SK-N-SH (cell line): ENCODE results near the gene PCF11. TPM values are rescaled to one million over a fixed set of nuclear protein-coding genes. Genes with fewer than 3 reads are reported as not detected.

Source experiments
- CTCF ChIA-PET: fragments of 300-600, 350-600 bp; formaldehyde crosslinking; extraction: SDS; loops from one replicate; lab custom pipeline; 2021; lab: Yijun Ruan, JAX
- POLR2A ChIA-PET: fragments of 350-600 bp; sonication (Branson Sonifier 250); formaldehyde crosslinking; extraction: SDS; loops from one replicate; lab custom pipeline; 2020; ENCODE audit warnings: antibody characterized with exemption, inconsistent platforms; lab: Yijun Ruan, JAX
- DNase-seq: peaks from one replicate; pipeline ENCODE4 v3.0.0; 2012
- H2AFZ ChIP-seq: fragments of 200-600 bp; sonication (generic); 2 replicates; pipeline ENCODE4 v1.8.1; 2016; ENCODE audit warnings: antibody characterized with exemption, mild to moderate bottlenecking, low read depth
- H3F3A ChIP-seq: fragments of 200-600 bp; sonication (generic); replicated peaks from 2 replicates; pipeline ENCODE3; 2016; ENCODE audit warnings: antibody characterized with exemption, mild to moderate bottlenecking; ENCODE audit not compliant: insufficient read depth
- H3K27ac ChIP-seq, 2 experiments: fragments of 200-500 bp in 1 of 2; fragments of 200-600 bp in 1 of 2; sonication (Bioruptor generic) in 1 of 2; sonication (generic), shearing (Covaris generic) in 1 of 2; 2 replicates each; pipeline versions ENCODE4 v1.5.1 to v1.6.1; 2014 to 2016; ENCODE audit warnings: low read depth in 2 of 2, inconsistent platforms in 1 of 2, low read length in 1 of 2, mild to moderate bottlenecking in 1 of 2, mixed read lengths in 1 of 2
- H3K27me3 ChIP-seq: fragments of 200-600 bp; sonication (generic), shearing (Covaris generic); 2 replicates; pipeline ENCODE4 v1.6.1; 2016; ENCODE audit warnings: mixed run types; ENCODE audit not compliant: insufficient read depth
- H3K36me3 ChIP-seq, 2 experiments: fragments of 200-500 bp in 1 of 2; fragments of 200-600 bp in 1 of 2; sonication (Bioruptor generic) in 1 of 2; sonication (generic) in 1 of 2; replicated peaks in 1 of 2; 2 replicates each; pipeline versions ENCODE3 to v1.5.1; 2014 to 2016; ENCODE audit warnings: low read length in 1 of 2, mild to moderate bottlenecking in 1 of 2; ENCODE audit not compliant: insufficient read depth in 2 of 2, control insufficient read depth in 1 of 2
- H3K4me1 ChIP-seq, 2 experiments: fragments of 200-500 bp in 1 of 2; fragments of 200-600 bp in 1 of 2; sonication (Bioruptor generic) in 1 of 2; sonication (generic), shearing (Covaris generic) in 1 of 2; 2 replicates each; pipeline versions ENCODE4 v1.5.1 to v1.6.1; 2014 to 2016; ENCODE audit warnings: low read depth in 1 of 2, low read length in 1 of 2, mixed run types in 1 of 2; ENCODE audit not compliant: insufficient read depth in 2 of 2, control insufficient read depth in 1 of 2
- H3K4me2 ChIP-seq: fragments of 200-600 bp; sonication (generic), shearing (Covaris generic); 2 replicates; pipeline ENCODE4 v1.6.1; 2017; ENCODE audit warnings: mixed run types
- H3K4me3 ChIP-seq, 2 experiments: fragments of 200-500 bp in 1 of 2; fragments of 200-600 bp in 1 of 2; sonication (Bioruptor generic) in 1 of 2; sonication (generic), shearing (Covaris generic) in 1 of 2; 2 replicates each; pipeline versions ENCODE4 v1.5.1 to v1.8.1; 2014 to 2016; ENCODE audit warnings: low read depth in 2 of 2, inconsistent platforms in 1 of 2, low read length in 1 of 2, mild to moderate bottlenecking in 1 of 2, mixed read lengths in 1 of 2, moderate library complexity in 1 of 2
- H3K79me2 ChIP-seq: fragments of 200-600 bp; sonication (generic); 2 replicates; pipeline ENCODE4 v1.8.1; 2017; ENCODE audit warnings: mild to moderate bottlenecking; ENCODE audit not compliant: insufficient read depth
- H3K9ac ChIP-seq: fragments of 200-600 bp; sonication (generic); 2 replicates; pipeline ENCODE4 v1.6.1; 2017; ENCODE audit warnings: mixed run types
- H3K9me2 ChIP-seq: fragments of 200-600 bp; sonication (generic); 2 replicates; pipeline ENCODE4 v1.6.1; 2017; ENCODE audit warnings: mixed run types
- H3K9me3 ChIP-seq: fragments of 200-600 bp; sonication (generic); 2 replicates; pipeline ENCODE4 v1.6.1; 2017; ENCODE audit warnings: mixed run types, mild to moderate bottlenecking, moderate library complexity
- H4K20me1 ChIP-seq: fragments of 200-600 bp; sonication (generic); 2 replicates; pipeline ENCODE4 v1.6.1; 2017; ENCODE audit warnings: mild to moderate bottlenecking, mixed run types; ENCODE audit not compliant: insufficient read depth
- ELF1 ChIP-seq: IDR thresholded peaks from 2 replicates; pipeline ENCODE4 v1.4.0; 2012
- EP300 ChIP-seq, 2 experiments: IDR thresholded peaks; 2 replicates each; pipeline versions ENCODE4 v1.4.0 to v1.6.1; 2012; ENCODE audit warnings: borderline replicate concordance in 1 of 2, low read depth in 1 of 2, low read length in 1 of 2
- EZH2phosphoT487 ChIP-seq: fragments of 200-600 bp; sonication (generic); IDR thresholded peaks from 2 replicates; pipeline ENCODE4 v1.6.1; 2017; ENCODE audit warnings: low read depth, mixed run types, mild to moderate bottlenecking, antibody characterized with exemption, moderate library complexity, borderline replicate concordance
- FOXJ3 ChIP-seq: sonication (generic); formaldehyde crosslinking; IDR thresholded peaks from 2 replicates; pipeline ENCODE4 v1.5.1; 2020; ENCODE audit warnings: mild to moderate bottlenecking, missing genetic modification reagents
- GABPA ChIP-seq: IDR thresholded peaks from 2 replicates; pipeline ENCODE4 v1.4.0; 2012; ENCODE audit warnings: low read depth, mild to moderate bottlenecking
- MEF2A ChIP-seq: IDR thresholded peaks from 2 replicates; pipeline ENCODE4 v1.4.0; 2012; ENCODE audit warnings: low read depth, borderline replicate concordance
- MXI1 ChIP-seq: IDR thresholded peaks from 2 replicates; pipeline ENCODE4 v1.6.1; 2012; ENCODE audit warnings: mild to moderate bottlenecking, low read depth, low read length, improper control_type of control experiment
- NFIC ChIP-seq: IDR thresholded peaks from 2 replicates; pipeline ENCODE4 v1.4.0; 2012; ENCODE audit warnings: borderline replicate concordance
- PBX3 ChIP-seq: IDR thresholded peaks from 2 replicates; pipeline ENCODE4; 2012
- RAD21 ChIP-seq: IDR thresholded peaks from 2 replicates; pipeline ENCODE4 v1.6.1; 2012; ENCODE audit warnings: mild to moderate bottlenecking, low read length
- TAF1 ChIP-seq: IDR thresholded peaks from 2 replicates; pipeline ENCODE4 v1.6.1; 2012; ENCODE audit warnings: low read depth, mild to moderate bottlenecking, low read length, moderate library complexity, borderline replicate concordance
- YY1 ChIP-seq: IDR thresholded peaks from 2 replicates; pipeline ENCODE4 v1.4.0; 2012; ENCODE audit warnings: low read depth, mild to moderate bottlenecking
- WGBS: methylation state at CpG from one replicate; pipeline ENCODE4 v1.1.6; 2017; ENCODE audit warnings: low lambda C conversion rate; 5-methylcytosine and 5-hydroxymethylcytosine counted together
- polyA plus RNA-seq, 3 experiments: library from polyadenylated mRNA; depleted of rRNA; stranded (reverse); fragments of >200 nt; gene quantifications; 2 replicates each; pipeline ENCODE4 v1.2.3, GENCODE V29; 2012
- TF ChIP-seq, protein P1 (sequence below): IDR thresholded peaks from 2 replicates; pipeline ENCODE4 v1.4.0; 2012; ENCODE audit warnings: low read depth
- TF ChIP-seq, protein P2 (sequence below): IDR thresholded peaks from 2 replicates; pipeline ENCODE4 v1.4.0; 2012; ENCODE audit warnings: low read depth, borderline replicate concordance

Gene PCF11
- polyA plus RNA-seq, 1 of the 3 experiments (the other 2 are of a cell fraction), result 22.4 TPM

DNA sequence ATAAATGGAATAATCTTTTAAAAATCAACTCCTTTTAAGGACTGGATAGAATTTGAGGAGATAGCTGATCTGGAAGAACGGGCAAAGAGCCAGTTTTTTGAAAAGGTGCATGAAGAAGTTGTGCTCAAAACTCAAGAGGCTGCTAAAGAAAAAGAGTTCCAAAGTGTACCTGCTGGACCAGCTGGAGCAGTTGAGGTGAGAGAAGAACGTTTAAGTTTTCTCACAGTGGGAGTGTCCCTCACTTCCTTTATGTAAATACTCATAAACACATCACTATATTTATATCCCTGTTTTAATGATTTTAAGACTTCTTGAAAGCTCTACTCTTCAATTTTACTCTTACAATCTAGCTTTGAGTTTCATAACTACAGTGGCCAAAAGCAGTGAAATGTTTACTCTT, 24.9 kb downstream of the PCF11 start:
- H3K36me3 ChIP-seq, result peaks cover 78 to 87% of the 10 kb centered on the region in 2 experiments
- H3K4me2 ChIP-seq, result no peak overlapping the region
- no peaks in the 10 kb centered on the region for H3K9me2 ChIP-seq
- peaks cover 62% of the 10 kb centered on the region for H3F3A ChIP-seq
- DNase-seq, result no peak
- H4K20me1 ChIP-seq, result no peaks in the 10 kb centered on the region
- H3K4me3 ChIP-seq, result no peak overlapping the region
- H3K9me3 ChIP-seq, result no peaks in the 10 kb centered on the region
- H3K4me1 ChIP-seq, result no peaks in the 10 kb centered on the region
- POLR2A ChIA-PET, result interaction anchor here (0.6 kb wide), 1 partner anchor 21 kb away, joined by 3 read pairs; no protein-coding TSS in a partner anchor
- no peak overlapping the region for H3K9ac ChIP-seq
- H2AFZ ChIP-seq, result no peak overlapping the region
- 0 out of 4 replicates have a peak overlapping the region, but pooled peaks of 1 of the 2 experiments have one; percentile 3 for H3K27ac ChIP-seq
- TF ChIP-seq, protein P1, sequence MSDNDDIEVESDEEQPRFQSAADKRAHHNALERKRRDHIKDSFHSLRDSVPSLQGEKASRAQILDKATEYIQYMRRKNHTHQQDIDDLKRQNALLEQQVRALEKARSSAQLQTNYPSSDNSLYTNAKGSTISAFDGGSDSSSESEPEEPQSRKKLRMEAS, result no peak
- TF ChIP-seq EZH2phosphoT487, result no peak
- no peak for TF ChIP-seq YY1
- TF ChIP-seq TAF1, result no peak
- TF ChIP-seq RAD21, result no peak
- TF ChIP-seq PBX3, result no peak
- TF ChIP-seq GABPA, result no peak
- TF ChIP-seq ELF1, result no peak
- no peak for TF ChIP-seq MXI1
- CTCF ChIA-PET, result interaction anchor here (0.9 to 1.5 kb wide), 4 partner anchors 12 to 236 kb away, joined by 3 read pairs; no protein-coding TSS in a partner anchor
- 78% methylated on average over 2 of the region's 2 CpGs for WGBS
- no peaks in the 10 kb centered on the region for H3K27me3 ChIP-seq
- peaks cover 52% of the 10 kb centered on the region for H3K79me2 ChIP-seq

GRCh38 chr11:83185767-83186166, 28.8 kb downstream of the PCF11 start:
- Histone ChIP-seq H3K4me1 (no peaks in the 10 kb centered on the region), H3K36me3 (peaks cover 65 to 76% of the 10 kb centered on the region in 2 experiments), H4K20me1 (no peaks in the 10 kb centered on the region), H3K4me2 (no peak overlapping the region), H3K27ac (no peak overlapping the region), H3K9me2 (no peaks in the 10 kb centered on the region), H2AFZ (no peak overlapping the region), H3K79me2 (peaks cover 17% of the 10 kb centered on the region), H3K9me3 (no peaks in the 10 kb centered on the region), H3K4me3 (no peak overlapping the region), H3F3A (peaks cover 84% of the 10 kb centered on the region), H3K27me3 (no peaks in the 10 kb centered on the region), H3K9ac (no peak overlapping the region)
- 94% methylated on average over 1 of the region's 1 CpG for WGBS
- ChIA-PET POLR2A (no interaction called here), CTCF (no interaction called here)
- TF ChIP-seq YY1 (no peak), EP300 (IDR thresholded peaks at IDR 0.05; ENCODE audit: borderline replicate concordance in 1 of 2, low read depth in 1 of 2, low read length in 1 of 2) (no peak), TAF1 (no peak), FOXJ3 (CRISPR knock-in tag) (no peak), NFIC (no peak), MEF2A (no peak), EZH2phosphoT487 (no peak)
- TF ChIP-seq, protein P2, sequence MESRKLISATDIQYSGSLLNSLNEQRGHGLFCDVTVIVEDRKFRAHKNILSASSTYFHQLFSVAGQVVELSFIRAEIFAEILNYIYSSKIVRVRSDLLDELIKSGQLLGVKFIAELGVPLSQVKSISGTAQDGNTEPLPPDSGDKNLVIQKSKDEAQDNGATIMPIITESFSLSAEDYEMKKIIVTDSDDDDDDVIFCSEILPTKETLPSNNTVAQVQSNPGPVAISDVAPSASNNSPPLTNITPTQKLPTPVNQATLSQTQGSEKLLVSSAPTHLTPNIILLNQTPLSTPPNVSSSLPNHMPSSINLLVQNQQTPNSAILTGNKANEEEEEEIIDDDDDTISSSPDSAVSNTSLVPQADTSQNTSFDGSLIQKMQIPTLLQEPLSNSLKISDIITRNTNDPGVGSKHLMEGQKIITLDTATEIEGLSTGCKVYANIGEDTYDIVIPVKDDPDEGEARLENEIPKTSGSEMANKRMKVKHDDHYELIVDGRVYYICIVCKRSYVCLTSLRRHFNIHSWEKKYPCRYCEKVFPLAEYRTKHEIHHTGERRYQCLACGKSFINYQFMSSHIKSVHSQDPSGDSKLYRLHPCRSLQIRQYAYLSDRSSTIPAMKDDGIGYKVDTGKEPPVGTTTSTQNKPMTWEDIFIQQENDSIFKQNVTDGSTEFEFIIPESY, result no peak
- no peak for DNase-seq
